ENCODE measurements around the gene VSIG10.

DNA sequence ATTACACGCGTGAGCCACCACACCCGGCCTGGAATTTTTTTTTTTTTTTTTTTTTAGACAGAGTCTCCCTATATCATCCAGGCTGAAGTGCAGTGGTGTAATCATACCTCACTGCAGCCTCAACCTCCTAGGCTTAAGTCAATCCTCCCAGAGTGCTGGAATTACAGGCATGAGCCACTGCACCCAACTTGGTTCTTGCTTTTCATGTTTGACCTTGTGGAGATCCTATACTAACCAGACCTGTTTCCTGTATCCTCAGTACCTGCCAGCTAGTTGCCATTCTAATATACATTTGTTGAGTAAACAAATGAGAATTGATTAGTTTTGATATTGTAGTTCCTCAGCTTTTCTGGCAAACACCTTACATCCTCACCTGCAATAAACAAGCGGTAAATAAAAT is 3.2 kb upstream of the VSIG10 start:
- TF ChIP-seq TAF1 (IDR thresholded peaks at IDR 0.05; ENCODE audit: low read depth) = no peak
- TF ChIP-seq, protein P1, sequence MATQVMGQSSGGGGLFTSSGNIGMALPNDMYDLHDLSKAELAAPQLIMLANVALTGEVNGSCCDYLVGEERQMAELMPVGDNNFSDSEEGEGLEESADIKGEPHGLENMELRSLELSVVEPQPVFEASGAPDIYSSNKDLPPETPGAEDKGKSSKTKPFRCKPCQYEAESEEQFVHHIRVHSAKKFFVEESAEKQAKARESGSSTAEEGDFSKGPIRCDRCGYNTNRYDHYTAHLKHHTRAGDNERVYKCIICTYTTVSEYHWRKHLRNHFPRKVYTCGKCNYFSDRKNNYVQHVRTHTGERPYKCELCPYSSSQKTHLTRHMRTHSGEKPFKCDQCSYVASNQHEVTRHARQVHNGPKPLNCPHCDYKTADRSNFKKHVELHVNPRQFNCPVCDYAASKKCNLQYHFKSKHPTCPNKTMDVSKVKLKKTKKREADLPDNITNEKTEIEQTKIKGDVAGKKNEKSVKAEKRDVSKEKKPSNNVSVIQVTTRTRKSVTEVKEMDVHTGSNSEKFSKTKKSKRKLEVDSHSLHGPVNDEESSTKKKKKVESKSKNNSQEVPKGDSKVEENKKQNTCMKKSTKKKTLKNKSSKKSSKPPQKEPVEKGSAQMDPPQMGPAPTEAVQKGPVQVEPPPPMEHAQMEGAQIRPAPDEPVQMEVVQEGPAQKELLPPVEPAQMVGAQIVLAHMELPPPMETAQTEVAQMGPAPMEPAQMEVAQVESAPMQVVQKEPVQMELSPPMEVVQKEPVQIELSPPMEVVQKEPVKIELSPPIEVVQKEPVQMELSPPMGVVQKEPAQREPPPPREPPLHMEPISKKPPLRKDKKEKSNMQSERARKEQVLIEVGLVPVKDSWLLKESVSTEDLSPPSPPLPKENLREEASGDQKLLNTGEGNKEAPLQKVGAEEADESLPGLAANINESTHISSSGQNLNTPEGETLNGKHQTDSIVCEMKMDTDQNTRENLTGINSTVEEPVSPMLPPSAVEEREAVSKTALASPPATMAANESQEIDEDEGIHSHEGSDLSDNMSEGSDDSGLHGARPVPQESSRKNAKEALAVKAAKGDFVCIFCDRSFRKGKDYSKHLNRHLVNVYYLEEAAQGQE (IDR thresholded peaks at IDR 0.05; ENCODE audit: low read depth) = no peak
- no peak for TF ChIP-seq EP300 (IDR thresholded peaks at IDR 0.05; ENCODE audit: borderline replicate concordance)
- TF ChIP-seq TEAD4 (IDR thresholded peaks at IDR 0.05) = no peak
- TF ChIP-seq ZBTB7A (IDR thresholded peaks at IDR 0.05; ENCODE audit: low read depth) = no peak
- no peak for TF ChIP-seq CREB1 (IDR thresholded peaks at IDR 0.05; ENCODE audit: low read depth)
- no peak for TF ChIP-seq RAD21 (IDR thresholded peaks at IDR 0.05; ENCODE audit: low read depth)
- TF ChIP-seq EGR1 (IDR thresholded peaks at IDR 0.05) = no peak
- no peak for TF ChIP-seq MAX (IDR thresholded peaks at IDR 0.05)
- no peak for TF ChIP-seq FOXM1 (IDR thresholded peaks at IDR 0.05; ENCODE audit: borderline replicate concordance, low read depth)
- no peak for TF ChIP-seq YY1 (IDR thresholded peaks at IDR 0.05; ENCODE audit: low read depth)
- no peak for TF ChIP-seq TCF12 (IDR thresholded peaks at IDR 0.05; ENCODE audit: low read depth)
- no peak for TF ChIP-seq NFIC (IDR thresholded peaks at IDR 0.05)
- TF ChIP-seq CEBPB (IDR thresholded peaks at IDR 0.05) = no peak

Measured in Ishikawa (cell line).